Mesothelial cell of epicardium (in vitro differentiated cells): ENCODE measurements around the gene SYT3. TPM values are rescaled to one million over a fixed set of nuclear protein-coding genes. Genes with fewer than 3 reads are reported as not detected.

ENCODE experiments used
- DNase-seq, 2 experiments: peaks; one replicate each; pipeline ENCODE4 v3.0.0; 2021; ENCODE audit warnings: low spot score in 2 of 2; ENCODE audit not compliant: unreplicated experiment in 2 of 2
- H3K27ac Mint-ChIP-seq: 2 replicates; pipeline ENCODE4 v1.8.0; 2021; ENCODE audit warnings: mixed read lengths
- H3K27me3 Mint-ChIP-seq: 2 replicates; pipeline ENCODE4 v1.8.0; 2021; ENCODE audit warnings: low read depth, mixed read lengths
- H3K36me3 Mint-ChIP-seq: 2 replicates; pipeline ENCODE4 v1.8.0; 2021; ENCODE audit warnings: mixed read lengths
- H3K4me1 Mint-ChIP-seq: 2 replicates; pipeline ENCODE4 v1.8.0; 2021; ENCODE audit warnings: mixed read lengths
- H3K4me3 Mint-ChIP-seq: 2 replicates; pipeline ENCODE4 v1.8.0; 2021; ENCODE audit warnings: mild to moderate bottlenecking, moderate library complexity, mixed read lengths
- H3K9me3 Mint-ChIP-seq: 2 replicates; pipeline ENCODE4 v1.8.0; 2021; ENCODE audit warnings: mixed read lengths
- CTCF ChIP-seq: fragments of 200-600 bp; sonication (generic); IDR thresholded peaks from one replicate; pipeline ENCODE4 v1.5.0; 2021; ENCODE audit warnings: antibody characterized with exemption; ENCODE audit not compliant: unreplicated experiment
- total RNA-seq: library from RNA; stranded (reverse); gene quantifications from 3 replicates; pipeline ENCODE4 v1.2.1, GENCODE V29; 2021

SYT3 gene
- total RNA-seq, 1 donor from 2014 or later, result 0.60 TPM

DNA sequence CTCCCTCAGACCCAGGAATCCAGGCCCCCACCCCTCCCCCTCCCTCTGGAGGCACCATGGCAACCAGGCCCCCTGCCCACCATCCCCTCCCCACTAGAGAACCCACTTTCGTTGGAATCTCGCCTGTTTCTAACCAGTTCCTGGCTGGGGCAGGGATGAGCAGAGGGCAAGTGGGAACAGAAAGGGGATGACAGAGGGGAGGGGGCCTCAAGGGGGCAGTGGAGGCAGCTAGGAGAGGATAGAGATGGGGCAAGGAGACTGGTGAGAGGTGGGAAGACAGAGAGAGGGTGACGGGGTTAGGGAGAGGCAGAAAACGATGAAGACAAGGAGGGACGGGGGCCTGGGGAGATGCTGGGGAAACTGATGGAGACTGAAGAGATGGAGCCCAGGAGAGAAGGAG is 9.0 kb upstream of the SYT3 start:
- no peak for DNase-seq
- H3K4me1 Mint-ChIP-seq, result no peaks in the 10 kb centered on the region
- peaks cover 41% of the 10 kb centered on the region for H3K27me3 Mint-ChIP-seq

DNA sequence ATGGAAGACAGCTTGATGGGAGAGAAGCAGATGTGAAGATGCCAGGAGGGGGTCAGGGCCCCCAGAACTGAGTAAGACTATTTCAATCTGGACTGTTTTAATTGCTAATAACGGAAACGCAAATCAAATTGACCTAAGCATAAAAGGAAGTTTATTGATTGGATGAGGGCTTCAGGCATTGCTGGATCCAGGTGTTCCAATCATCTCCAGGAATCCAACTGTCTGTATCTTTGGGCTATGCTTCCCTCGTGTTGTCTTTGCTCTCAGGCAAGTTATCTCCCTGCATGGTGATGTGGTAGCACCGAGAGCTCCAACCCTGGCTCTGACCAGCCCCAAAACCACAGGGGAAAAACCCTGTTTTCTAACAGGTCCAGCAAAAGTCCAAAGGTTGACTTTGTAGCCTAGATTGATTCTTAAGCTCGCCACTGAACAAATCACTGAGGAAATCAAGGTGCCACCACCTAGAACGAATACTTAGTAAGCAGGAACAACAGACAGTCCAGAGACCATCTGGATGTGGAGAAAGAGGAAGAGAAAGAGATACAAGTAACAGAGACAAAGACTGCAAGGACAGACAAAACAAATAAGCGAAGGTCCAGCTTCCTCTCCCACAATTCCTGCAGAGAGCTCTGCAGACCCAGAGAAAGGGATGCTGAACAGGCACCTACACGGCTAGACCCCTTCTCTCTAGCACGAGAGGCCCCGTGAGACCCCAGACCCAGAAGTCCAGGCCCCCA is 8.4 kb upstream of the SYT3 start:
- no peak for TF ChIP-seq CTCF
- Mint-ChIP-seq H3K9me3 (no peaks in the 10 kb centered on the region), H3K27me3 (peaks cover 37% of the 10 kb centered on the region), H3K36me3 (no peaks in the 10 kb centered on the region), H3K27ac (no peak overlapping the region), H3K4me1 (no peaks in the 10 kb centered on the region), H3K4me3 (no peak overlapping the region)
- DNase-seq, result no peak

More for the DNA sequence above, 9.0 kb upstream of the SYT3 start:
- no peak for TF ChIP-seq CTCF
- Mint-ChIP-seq H3K4me3 (no peak overlapping the region), H3K9me3 (no peaks in the 10 kb centered on the region), H3K36me3 (no peaks in the 10 kb centered on the region), H3K27ac (no peak overlapping the region)

- no peak for DNase-seq
- Mint-ChIP-seq H3K4me3 (no peak overlapping the region), H3K36me3 (no peaks in the 10 kb centered on the region), H3K27ac (no peak overlapping the region), H3K27me3 (peaks cover 39% of the 10 kb centered on the region), H3K4me1 (no peaks in the 10 kb centered on the region), H3K9me3 (no peaks in the 10 kb centered on the region)
- no peak for TF ChIP-seq CTCF
Observed at GRCh38 chr19:50646074-50646807, 6.6 kb upstream of the SYT3 start.

DNA sequence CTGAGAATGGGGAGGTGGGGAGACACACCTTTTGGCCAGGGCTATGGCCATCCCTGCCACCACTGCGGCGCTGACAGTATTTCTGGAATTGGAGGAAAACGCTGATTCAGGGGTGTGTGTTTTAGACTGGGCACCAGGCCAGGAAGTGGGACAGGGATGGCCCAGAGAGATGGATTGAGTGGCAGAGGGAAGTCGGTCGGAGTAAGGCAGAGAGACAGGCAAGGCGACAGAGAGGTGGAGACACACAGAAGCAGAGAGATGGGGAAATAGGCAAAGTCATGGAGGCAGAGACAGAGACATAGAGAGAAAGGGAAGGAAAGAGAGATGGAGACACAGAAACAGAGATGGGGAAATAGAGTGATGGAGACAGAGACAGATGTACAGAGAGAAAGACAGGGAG is 5.4 kb upstream of the SYT3 start:
- no peak overlapping the region for H3K27ac Mint-ChIP-seq
- no peaks in the 10 kb centered on the region for H3K36me3 Mint-ChIP-seq
- DNase-seq, result no peak
- TF ChIP-seq CTCF, result no peak
- no peaks in the 10 kb centered on the region for H3K4me1 Mint-ChIP-seq
- H3K4me3 Mint-ChIP-seq, result no peak overlapping the region
- H3K27me3 Mint-ChIP-seq, result peaks cover 40% of the 10 kb centered on the region
- H3K9me3 Mint-ChIP-seq, result no peaks in the 10 kb centered on the region

GRCh38 chr19:50644315-50644915 is 4.7 kb upstream of the SYT3 start:
- no peaks in the 10 kb centered on the region for H3K9me3 Mint-ChIP-seq
- peaks cover 38% of the 10 kb centered on the region for H3K27me3 Mint-ChIP-seq
- no peak for TF ChIP-seq CTCF
- no peak for DNase-seq
- H3K4me1 Mint-ChIP-seq, result no peaks in the 10 kb centered on the region
- H3K27ac Mint-ChIP-seq, result no peak overlapping the region
- no peak overlapping the region for H3K4me3 Mint-ChIP-seq
- no peaks in the 10 kb centered on the region for H3K36me3 Mint-ChIP-seq
